PC-9 (cell line): ENCODE data around the gene AMOTL2. TPM values are rescaled to one million over a fixed set of nuclear protein-coding genes. Genes with fewer than 3 reads are reported as not detected.

Source experiments
- BruUV-seq: library from RNA; stranded (reverse); fragments of 400-500 nt; replicated peaks from 2 replicates; lab custom pipeline; 2021; lab: Mats Ljungman, UMichigan
- CTCF ChIA-PET: fragments of 300-600 bp; sonication (Branson Sonifier 250); formaldehyde crosslinking; loops from one replicate; lab custom pipeline; 2022; ENCODE audit warnings: antibody characterized with exemption; lab: Charles Lee
- POLR2A ChIA-PET: fragments of 300-600 bp; sonication (Branson Sonifier 250); formaldehyde crosslinking; loops from one replicate; lab custom pipeline; 2022; ENCODE audit warnings: antibody characterized with exemption; ENCODE audit not compliant: unreplicated experiment; lab: Charles Lee
- DNase-seq, 2 experiments: peaks; one replicate each; pipeline versions ENCODE4 v3.0.0 to v3.0.0-alpha.2; 2015 to 2022; ENCODE audit warnings: mixed read lengths in 1 of 2
- H2AFZ ChIP-seq: fragments of 200-600 bp; sonication (generic); 2 replicates; pipeline ENCODE4 v1.8.1; 2017; ENCODE audit warnings: antibody characterized with exemption
- H3F3A ChIP-seq: fragments of 200-600 bp; sonication (generic); 2 replicates; pipeline ENCODE4 v1.8.1; 2017; ENCODE audit warnings: antibody characterized with exemption, mild to moderate bottlenecking, low read depth; ENCODE audit not compliant: insufficient read depth
- H3K27ac ChIP-seq: fragments of 200-600 bp; sonication (generic); 2 replicates; pipeline ENCODE4 v1.6.1; 2016; ENCODE audit warnings: mixed run types
- H3K27me3 ChIP-seq: fragments of 200-600 bp; sonication (generic); 2 replicates; pipeline ENCODE4 v1.6.1; 2016; ENCODE audit warnings: low read depth, mixed run types; ENCODE audit not compliant: insufficient read depth
- H3K36me3 ChIP-seq: fragments of 200-600 bp; sonication (generic); 2 replicates; pipeline ENCODE4 v1.6.1; 2016; ENCODE audit warnings: low read depth, mixed run types
- H3K4me1 ChIP-seq: fragments of 200-600 bp; sonication (generic); replicated peaks from 2 replicates; pipeline ENCODE4 v1.6.1; 2016; ENCODE audit warnings: mixed run types; ENCODE audit not compliant: insufficient read depth
- H3K4me2 ChIP-seq: fragments of 200-600 bp; sonication (generic); 2 replicates; pipeline ENCODE4 v1.6.1; 2017; ENCODE audit warnings: mixed run types
- H3K4me3 ChIP-seq: fragments of 200-600 bp; sonication (generic); 2 replicates; pipeline ENCODE4 v1.6.1; 2016; ENCODE audit warnings: mixed run types
- H3K79me2 ChIP-seq: fragments of 200-600 bp; sonication (generic); 2 replicates; pipeline ENCODE4 v1.6.1; 2017; ENCODE audit warnings: low read depth, mixed run types
- H3K9me2 ChIP-seq: fragments of 200-600 bp; sonication (generic); 2 replicates; pipeline ENCODE4 v1.8.1; 2017; ENCODE audit warnings: mild to moderate bottlenecking; ENCODE audit not compliant: insufficient read depth
- H3K9me3 ChIP-seq: fragments of 200-600 bp; sonication (generic); 2 replicates; pipeline ENCODE4 v1.8.1; 2016; ENCODE audit warnings: low read depth; ENCODE audit not compliant: insufficient read depth
- H4K20me1 ChIP-seq: fragments of 200-600 bp; sonication (generic); 2 replicates; pipeline ENCODE4 v1.8.1; 2017; ENCODE audit not compliant: insufficient read depth
- CTCF ChIP-seq: fragments of 200-600 bp; sonication (generic); conservative IDR thresholded peaks from 2 replicates; pipeline ENCODE4 v1.6.1; 2017; ENCODE audit warnings: mixed run types, antibody characterized with exemption, mild to moderate bottlenecking, moderate library complexity
- EZH2 ChIP-seq: fragments of 200-600 bp; sonication (generic); IDR thresholded peaks from 2 replicates; pipeline ENCODE4 v1.8.0; 2017; ENCODE audit warnings: antibody characterized with exemption, low read depth
- intact Hi-C: fragments of 100-400 bp; cut with micrococcal nuclease; formaldehyde crosslinking; loops from one replicate; pipeline ENCODE4 v1.10.0; 2022; ENCODE audit not compliant: unreplicated experiment
- total RNA-seq: library from RNA; stranded (reverse); gene quantifications from 2 replicates; pipeline ENCODE4 v1.2.3, GENCODE V29; 2021

The AMOTL2 gene
- total RNA-seq, 1 experiment from 2014 or later, result 147 TPM

GRCh38 chr3:134373271-134374104, 759 bp downstream of the AMOTL2 start:
- no peaks in the 10 kb centered on the region for H3K27me3 ChIP-seq
- CTCF ChIA-PET, result interaction anchor here (0.6 kb wide), 1 partner anchor 59 kb away, joined by 4 read pairs; no protein-coding TSS in a partner anchor

DNA sequence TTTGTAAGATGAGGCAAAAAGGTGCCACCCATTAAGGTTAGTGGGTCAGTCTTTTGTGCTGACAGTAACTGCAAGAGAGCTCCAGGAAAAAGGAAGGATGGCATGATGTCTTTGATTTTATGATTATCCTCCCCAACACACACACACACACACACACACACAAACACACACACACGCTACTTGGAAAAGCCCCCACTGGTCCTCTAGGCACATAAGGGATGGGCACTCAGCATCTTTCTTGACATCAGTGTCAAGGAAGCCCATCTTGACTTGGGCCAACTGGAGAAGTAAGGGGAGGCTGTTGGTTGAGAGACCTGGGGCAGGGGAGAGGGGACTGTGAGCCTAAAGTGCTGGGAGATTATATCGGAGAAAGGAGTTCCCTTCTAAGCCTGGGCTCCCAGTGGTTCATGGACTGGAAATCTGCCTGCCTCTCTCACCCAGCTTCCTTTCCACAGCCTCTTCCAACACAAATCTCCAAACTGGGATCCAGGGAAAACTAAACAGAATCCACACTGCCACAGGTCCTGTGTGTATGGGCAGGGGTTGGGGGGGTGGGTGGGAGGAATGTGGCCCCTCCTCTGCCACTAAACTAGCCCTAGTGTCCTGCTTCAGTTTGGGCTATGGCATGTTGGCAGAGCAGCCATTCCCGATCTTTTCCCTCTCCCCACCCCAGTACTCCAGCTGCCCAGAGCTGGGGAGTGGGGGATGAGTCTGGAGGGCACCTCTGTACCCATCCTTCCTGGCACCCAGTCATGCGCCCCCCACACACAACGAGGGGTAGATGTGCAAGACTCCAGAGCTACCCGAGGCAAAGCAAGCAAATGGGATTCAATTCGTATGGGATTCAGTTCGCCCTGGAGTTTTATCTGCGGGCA, 1.6 kb downstream of the AMOTL2 start:
- Histone ChIP-seq H3K27me3 (no peaks in the 10 kb centered on the region), H3F3A (peaks cover 80% of the 10 kb centered on the region), H3K36me3 (peaks cover 56% of the 10 kb centered on the region), H3K9me2 (no peaks in the 10 kb centered on the region), H3K4me3 (peak overlapping the region; percentile 100), H3K4me1 (peaks cover 70% of the 10 kb centered on the region), H3K79me2 (peaks cover 85% of the 10 kb centered on the region), H4K20me1 (peaks cover 57% of the 10 kb centered on the region), H3K9me3 (no peaks in the 10 kb centered on the region), H3K4me2 (peak overlapping the region; percentile 98), H3K27ac (peak overlapping the region; percentile 98), H2AFZ (no peak overlapping the region)
- no TSS peak for BruUV-seq
- no peak for DNase-seq
- intact Hi-C loops, result no loop called here
- TF ChIP-seq CTCF, result no peak
- ChIA-PET POLR2A (interaction anchor here (0.6 to 3.2 kb wide), 6 partner anchors 8 to 920 kb away, joined by 3 to 76 read pairs (median 4); no protein-coding TSS in a partner anchor), CTCF (interaction anchor here (0.6 to 1.0 kb wide), 4 partner anchors 9 to 74 kb away, joined by 3 to 4 read pairs (median 4); no protein-coding TSS in a partner anchor)

More at GRCh38 chr3:134373271-134374104, 759 bp downstream of the AMOTL2 start:
- Histone ChIP-seq H4K20me1 (peaks cover 51% of the 10 kb centered on the region), H3K4me3 (peak overlapping the region; percentile 100), H2AFZ (no peak overlapping the region), H3K4me2 (peak overlapping the region; percentile 98), H3K27ac (peak overlapping the region; percentile 98), H3K4me1 (peaks cover 70% of the 10 kb centered on the region), H3K36me3 (peaks cover 49% of the 10 kb centered on the region), H3K79me2 (peaks cover 79% of the 10 kb centered on the region), H3F3A (peaks cover 73% of the 10 kb centered on the region), H3K9me3 (no peaks in the 10 kb centered on the region), H3K9me2 (no peaks in the 10 kb centered on the region)
- DNase-seq, result peak; percentile 72 to 81
- intact Hi-C loops, result loop anchor here (1.0 to 2.0 kb wide), 6 partner anchors 9 to 75 kb away; no protein-coding TSS in a partner anchor
- TF ChIP-seq EZH2 (no peak), CTCF (no peak)
- TSS peak; percentile 45 for BruUV-seq
- POLR2A ChIA-PET, result interaction anchor here (0.6 to 3.2 kb wide), 13 partner anchors 9 to 112 kb away, joined by 3 to 76 read pairs (median 5); partner anchors contain the start of genes ANAPC13 and CEP63
